ENCODE measurements around the gene KCNMB3.
"Not testable (repeated sequence)": the region's sequence is repeated elsewhere in the genome, so short reads cannot be mapped to it uniquely, and the experiment has no call there.

KCNMB3 gene

GRCh38 chr3:179250803-179251476, at the start of gene KCNMB3:
TSS of gene KCNMB3 (minus strand) at chr3:179251114. CDS start at chr3:179250990, 124 bp downstream.
- no peak for DNase-seq (ENCODE audit: low spot score)

GRCh38 chr3:179299999-179300613, 49.2 kb upstream of the KCNMB3 start:
- no peak for DNase-seq (ENCODE audit: low spot score)

GRCh38 chr3:179299316-179299715, 48.4 kb upstream of the KCNMB3 start:
- no peak for DNase-seq (ENCODE audit: low spot score)

DNA sequence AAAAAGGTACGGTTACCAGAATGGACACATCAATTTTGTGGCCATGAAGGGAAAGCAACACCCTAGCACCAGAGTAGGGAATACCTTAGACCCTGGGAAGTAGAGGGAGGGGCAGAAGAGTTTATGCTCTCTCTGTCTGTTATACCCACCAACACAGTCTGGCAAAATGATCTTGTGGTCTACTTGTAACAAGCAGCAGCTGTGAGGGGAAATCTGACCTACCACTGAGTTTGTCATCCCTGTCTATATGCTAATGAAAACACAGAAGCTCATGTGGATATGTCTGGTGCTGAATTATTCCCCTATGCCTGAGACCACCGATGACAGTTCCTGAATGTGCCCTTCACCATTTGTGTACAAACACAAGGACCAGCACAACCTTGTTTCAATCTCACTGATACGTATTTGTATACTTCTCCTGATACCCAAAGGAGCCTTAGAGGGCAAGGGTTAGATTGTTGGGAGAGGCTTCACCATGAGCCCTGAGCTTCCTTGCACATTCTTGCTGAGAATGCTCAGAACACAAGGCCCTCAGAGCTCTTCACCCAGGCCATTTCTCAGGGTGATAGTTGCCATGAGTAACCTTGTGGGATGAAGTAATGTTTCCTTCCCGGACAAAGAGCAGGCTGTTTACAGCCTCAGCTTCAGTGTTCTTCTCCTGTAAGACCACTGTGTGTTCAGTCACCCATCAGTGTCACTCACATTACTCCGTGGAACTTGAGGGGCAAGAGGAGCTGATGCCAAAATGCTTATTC, 47.2 kb upstream of the KCNMB3 start:
- no peak for DNase-seq (ENCODE audit: low spot score)

DNA sequence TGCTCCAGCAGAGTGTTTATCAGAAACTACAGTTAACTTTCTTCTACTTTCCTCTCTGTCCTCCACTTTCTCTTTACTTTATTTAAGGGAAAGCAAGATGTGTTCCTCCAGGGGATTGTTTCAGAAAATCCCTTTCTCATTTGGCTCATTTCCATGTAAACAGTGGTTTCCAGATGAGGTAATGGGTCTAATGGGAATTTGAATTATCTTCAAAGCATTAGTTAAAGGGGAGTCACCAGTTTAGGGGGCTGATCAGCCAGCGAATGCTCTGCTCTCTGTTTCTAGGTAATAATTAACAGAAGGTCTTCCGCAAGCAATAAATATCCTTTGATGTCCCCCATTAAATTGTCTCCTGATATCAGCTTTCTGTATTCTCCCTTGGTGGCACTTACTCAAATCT, 41.5 kb upstream of the KCNMB3 start:
- DNase-seq (ENCODE audit: low spot score) = no peak

DNA sequence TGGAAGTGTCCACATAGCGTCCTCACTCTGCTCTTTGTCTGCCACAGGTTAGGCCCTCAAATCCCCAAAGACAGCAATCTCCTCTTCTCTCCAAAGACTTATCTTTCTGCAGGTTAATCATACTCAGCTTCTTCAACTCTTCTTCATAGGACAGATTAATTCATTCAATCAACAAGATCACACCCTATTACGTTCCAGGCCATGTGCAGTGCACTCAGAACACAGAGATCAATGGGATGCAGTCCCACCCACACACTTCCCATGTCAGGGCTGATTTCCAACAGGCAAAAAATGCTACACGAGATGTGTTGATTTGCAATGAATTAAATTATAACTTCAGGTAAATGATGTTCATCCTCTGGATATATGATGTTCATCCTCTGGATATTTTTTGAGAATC, 38.4 kb upstream of the KCNMB3 start:
- DNase-seq (ENCODE audit: low spot score) = no peak

GRCh38 chr3:179288845-179289244, 37.9 kb upstream of the KCNMB3 start:
- DNase-seq (ENCODE audit: low spot score) = no peak

- no peak for DNase-seq (ENCODE audit: low spot score)
Measured at GRCh38 chr3:179286331-179286730, 35.4 kb upstream of the KCNMB3 start.

DNA sequence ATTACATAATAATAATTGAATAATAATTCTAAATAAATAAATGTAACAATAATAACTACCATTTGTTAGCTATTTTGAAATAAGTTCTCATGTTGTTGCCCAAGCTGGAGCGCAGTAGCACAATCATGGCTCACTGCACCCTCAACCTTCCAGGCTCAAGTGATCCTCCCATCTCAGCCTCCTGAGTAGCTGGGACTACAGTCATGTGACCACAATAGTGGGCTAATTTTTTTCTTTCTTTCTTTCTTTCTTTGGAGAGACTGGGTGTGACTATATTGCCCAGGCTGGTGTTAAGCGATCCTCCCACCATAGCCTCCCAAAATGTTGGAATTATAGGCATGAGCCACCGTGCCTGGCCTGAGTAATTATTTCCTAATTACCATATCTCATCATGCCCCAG, 30.9 kb upstream of the KCNMB3 start:
- DNase-seq (ENCODE audit: low spot score) = no peak

DNA sequence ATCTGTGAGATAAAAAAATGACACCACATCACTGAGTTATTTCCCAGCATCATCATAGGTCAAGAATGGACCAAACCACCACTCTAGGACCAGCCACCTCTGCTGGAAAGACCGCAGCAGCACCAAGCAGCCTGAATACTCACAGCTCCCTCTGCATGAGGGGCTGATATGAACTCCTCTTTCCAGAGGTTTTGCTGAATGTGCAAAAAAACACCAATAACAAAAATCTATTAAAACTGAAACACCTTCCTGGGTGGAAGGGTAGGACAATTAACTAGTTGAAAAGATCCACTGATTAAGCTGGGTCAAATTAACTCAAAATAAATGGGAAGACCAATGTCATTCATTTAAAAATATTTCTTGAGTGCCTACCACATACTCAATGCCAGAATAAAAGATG, 28.9 kb upstream of the KCNMB3 start:
- no peak for DNase-seq (ENCODE audit: low spot score)

DNA sequence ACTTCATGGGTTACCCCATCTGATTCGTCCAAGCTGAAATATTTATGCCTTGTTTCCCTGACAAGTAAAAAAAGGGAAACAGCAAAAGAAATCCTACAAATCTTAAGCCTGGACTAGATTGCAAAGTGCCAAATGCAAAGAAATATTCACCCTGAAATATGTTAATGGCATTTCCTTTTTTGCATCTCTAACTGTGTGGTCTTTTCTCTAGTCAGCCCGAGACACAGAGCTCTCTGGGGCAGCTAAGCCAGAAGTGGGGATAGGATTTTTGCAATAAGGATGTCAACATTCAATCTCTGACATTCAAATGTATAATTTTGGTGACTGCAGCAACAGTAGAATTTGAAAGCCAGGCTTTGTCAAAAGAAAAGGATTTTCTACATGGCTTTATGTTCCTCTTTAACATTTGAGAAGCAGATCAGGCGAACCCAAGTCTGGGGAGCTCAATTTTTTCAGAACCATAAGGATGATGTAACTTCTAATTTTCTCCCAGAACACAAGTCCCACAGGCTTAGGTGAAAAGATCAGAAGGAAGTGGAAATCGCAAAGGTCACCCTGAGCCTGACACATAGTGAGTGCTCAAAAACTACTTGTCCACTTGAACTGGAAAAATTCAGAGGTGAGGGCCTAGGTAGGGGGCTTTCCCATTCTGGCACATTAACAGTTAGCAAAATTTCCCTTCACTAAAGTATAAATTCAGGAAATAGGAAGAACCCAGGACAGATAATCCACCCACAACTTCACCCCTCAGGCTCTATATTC, 28.2 kb upstream of the KCNMB3 start:
- DNase-seq (ENCODE audit: low spot score) = no peak

DNA sequence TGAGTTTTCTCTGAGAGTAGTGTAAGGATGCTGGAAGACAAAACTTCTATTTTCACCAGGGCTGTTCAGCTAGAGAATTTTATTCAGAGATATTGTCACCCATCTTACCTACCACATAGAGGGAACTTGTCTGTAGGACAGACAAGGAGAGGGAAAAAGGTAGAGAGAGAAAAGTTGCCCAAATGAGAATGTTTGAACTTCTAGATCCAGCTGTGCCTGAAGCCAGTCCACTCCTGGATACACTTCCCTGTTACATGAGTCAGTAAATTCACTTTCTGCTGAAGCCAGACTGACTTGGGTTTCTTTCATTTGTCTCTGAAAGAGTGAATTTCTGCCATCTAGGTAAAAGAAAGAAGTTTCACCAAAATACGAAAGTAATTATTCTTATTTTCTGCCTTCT, 27.2 kb upstream of the KCNMB3 start:
- DNase-seq (ENCODE audit: low spot score) = no peak

DNA sequence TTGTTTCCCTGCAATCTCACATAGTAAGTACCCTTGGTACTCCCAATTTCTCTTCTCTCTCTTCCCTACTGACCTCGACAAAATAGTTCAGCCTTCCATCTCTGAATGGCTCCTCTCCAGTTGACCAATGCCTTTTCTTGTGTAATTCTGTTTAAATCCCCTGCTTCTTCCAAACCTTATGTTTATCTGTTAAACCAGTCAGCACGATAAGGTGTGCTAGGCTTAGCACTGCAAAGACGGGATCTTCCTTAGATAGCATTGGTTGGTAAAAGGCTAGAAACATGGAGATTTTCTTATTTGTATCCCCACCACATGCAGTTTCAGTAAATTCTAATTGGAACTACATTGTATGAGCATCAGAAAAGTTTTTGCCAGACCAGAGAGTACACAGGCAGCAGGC, 25.8 kb upstream of the KCNMB3 start:
- DNase-seq (ENCODE audit: low spot score) = no peak

GRCh38 chr3:179276001-179276400, 25.1 kb upstream of the KCNMB3 start:
- no peak for DNase-seq (ENCODE audit: low spot score)

DNA sequence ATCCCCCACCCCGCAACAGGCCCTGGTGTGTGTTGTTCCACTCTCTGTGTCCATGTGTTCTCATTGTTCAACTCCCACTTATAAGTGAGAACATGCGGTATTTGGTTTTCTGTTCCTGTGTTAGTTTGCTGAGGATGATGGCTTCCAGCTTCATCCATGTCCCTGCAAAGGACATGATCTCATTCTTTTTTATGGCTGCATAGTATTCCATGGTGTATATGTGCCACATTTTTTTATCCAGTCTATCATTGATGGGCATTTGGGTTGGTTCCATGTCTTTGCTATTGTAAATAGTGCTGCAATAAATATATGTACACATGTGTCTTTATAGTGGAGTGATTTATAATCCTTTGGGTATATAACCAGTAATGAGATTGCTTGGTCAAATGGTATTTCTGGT, 23.5 kb upstream of the KCNMB3 start:
- not testable (repeated sequence) for DNase-seq (ENCODE audit: low spot score)

- DNase-seq (ENCODE audit: low spot score) = no peak
Measured at GRCh38 chr3:179272385-179272784, 21.5 kb upstream of the KCNMB3 start.

GRCh38 chr3:179269152-179269707, 18.3 kb upstream of the KCNMB3 start:
- DNase-seq (ENCODE audit: low spot score) = no peak

- no peak for DNase-seq (ENCODE audit: low spot score)
Measured at GRCh38 chr3:179268400-179269051, 17.6 kb upstream of the KCNMB3 start.

GRCh38 chr3:179266701-179267211, 15.8 kb upstream of the KCNMB3 start:
- DNase-seq (ENCODE audit: low spot score) = no peak

- no peak for DNase-seq (ENCODE audit: low spot score)
Measured at GRCh38 chr3:179265875-179266274, 15.0 kb upstream of the KCNMB3 start.

DNA sequence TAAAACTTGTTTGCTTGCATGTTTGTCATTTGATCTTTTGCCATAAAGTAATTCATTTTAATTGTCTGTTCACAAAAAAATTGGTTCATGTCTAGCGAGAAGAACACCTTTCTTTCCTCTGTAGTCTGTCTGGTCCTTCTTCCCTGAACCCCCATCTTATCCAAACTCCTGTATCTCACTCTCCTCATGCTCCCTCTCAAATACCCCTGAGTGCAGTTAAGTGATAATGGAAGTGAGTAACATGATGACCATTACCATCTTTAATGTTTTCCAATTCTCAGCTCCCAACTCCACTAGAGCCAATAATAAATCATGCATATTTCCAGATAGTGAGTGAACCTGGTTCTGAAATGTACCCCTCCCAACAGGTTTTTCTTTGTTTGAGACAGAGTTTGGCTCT, 14.2 kb upstream of the KCNMB3 start:
- DNase-seq (ENCODE audit: low spot score) = no peak
